Measurements from ENCODE around the gene KRT6A.

DNA sequence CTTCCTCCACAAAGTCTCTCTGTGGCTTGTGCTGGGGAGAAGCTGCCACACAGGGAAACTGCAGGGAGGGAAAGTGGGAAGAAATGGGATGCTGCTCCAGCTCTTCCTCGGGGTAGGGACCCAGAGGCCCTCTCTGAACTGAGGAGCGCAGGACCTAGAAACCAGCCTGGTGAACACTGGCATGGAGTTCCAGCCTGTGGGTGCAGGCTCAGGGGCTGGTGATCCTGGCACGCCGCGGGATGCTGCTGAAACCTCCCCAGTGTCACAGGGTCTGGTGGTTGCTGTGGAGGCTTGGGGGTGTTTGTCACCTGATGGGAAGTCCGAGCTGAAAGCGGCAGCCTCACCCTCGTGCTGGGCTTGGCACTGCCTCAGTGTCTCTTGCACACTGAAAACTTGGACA is 53.6 kb downstream of the KRT6A start:
- TF ChIP-seq, protein P1, sequence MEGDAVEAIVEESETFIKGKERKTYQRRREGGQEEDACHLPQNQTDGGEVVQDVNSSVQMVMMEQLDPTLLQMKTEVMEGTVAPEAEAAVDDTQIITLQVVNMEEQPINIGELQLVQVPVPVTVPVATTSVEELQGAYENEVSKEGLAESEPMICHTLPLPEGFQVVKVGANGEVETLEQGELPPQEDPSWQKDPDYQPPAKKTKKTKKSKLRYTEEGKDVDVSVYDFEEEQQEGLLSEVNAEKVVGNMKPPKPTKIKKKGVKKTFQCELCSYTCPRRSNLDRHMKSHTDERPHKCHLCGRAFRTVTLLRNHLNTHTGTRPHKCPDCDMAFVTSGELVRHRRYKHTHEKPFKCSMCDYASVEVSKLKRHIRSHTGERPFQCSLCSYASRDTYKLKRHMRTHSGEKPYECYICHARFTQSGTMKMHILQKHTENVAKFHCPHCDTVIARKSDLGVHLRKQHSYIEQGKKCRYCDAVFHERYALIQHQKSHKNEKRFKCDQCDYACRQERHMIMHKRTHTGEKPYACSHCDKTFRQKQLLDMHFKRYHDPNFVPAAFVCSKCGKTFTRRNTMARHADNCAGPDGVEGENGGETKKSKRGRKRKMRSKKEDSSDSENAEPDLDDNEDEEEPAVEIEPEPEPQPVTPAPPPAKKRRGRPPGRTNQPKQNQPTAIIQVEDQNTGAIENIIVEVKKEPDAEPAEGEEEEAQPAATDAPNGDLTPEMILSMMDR (IDR thresholded peaks at IDR 0.05), result no peak
- no peak for TF ChIP-seq POLR2A (IDR thresholded peaks at IDR 0.05)
